Ramos (cell line): ENCODE results near the gene KRTAP20-3.

Experiments
- in situ Hi-C: fragments of 300-500 bp; cut with MboI; formaldehyde crosslinking; loops from one replicate; pipeline ENCODE4 v1.14.3; 2022; ENCODE audit warnings: low sequenced_read_pairs; ENCODE audit not compliant: unreplicated experiment

KRTAP20-3 gene

GRCh38 chr21:30642564-30642963 is at the start of gene KRTAP20-3:
Gene KRTAP20-3 (plus strand): TSS chr21:30642864.
- in situ Hi-C loops = no loop called here

GRCh38 chr21:30598802-30599201 is 43.9 kb upstream of the KRTAP20-3 start, which contains the start of gene KRTAP6-2:
Gene KRTAP6-2 (minus strand): TSS chr21:30598902. CDS start chr21:30598874, 28 bp downstream.
- in situ Hi-C loops = no loop called here

- in situ Hi-C loops = no loop called here
These were observed 41.9 kb upstream of the KRTAP20-3 start, which contains the start of gene KRTAP22-1 for GRCh38 chr21:30600787-30601186. Gene KRTAP22-1 (plus strand): TSS chr21:30601087.

- in situ Hi-C loops = no loop called here
These were observed 36.7 kb upstream of the KRTAP20-3 start for GRCh38 chr21:30605968-30606367.

GRCh38 chr21:30612132-30612531 is 30.5 kb upstream of the KRTAP20-3 start:
- in situ Hi-C loops = no loop called here

GRCh38 chr21:30613836-30614235 is 28.8 kb upstream of the KRTAP20-3 start, which contains the start of gene KRTAP6-1:
Gene KRTAP6-1 (minus strand): TSS chr21:30613930. CDS start chr21:30613904, 26 bp downstream.
- in situ Hi-C loops = no loop called here

GRCh38 chr21:30615199-30615598 is 27.5 kb upstream of the KRTAP20-3 start:
- in situ Hi-C loops = no loop called here

- in situ Hi-C loops = no loop called here
These were observed 26.5 kb upstream of the KRTAP20-3 start, which contains the start of gene KRTAP20-1 for GRCh38 chr21:30616125-30616524. Gene KRTAP20-1 (plus strand): TSS chr21:30616425. CDS start chr21:30616455, 30 bp downstream.

GRCh38 chr21:30620080-30620479 is 22.6 kb upstream of the KRTAP20-3 start:
- in situ Hi-C loops = no loop called here

- in situ Hi-C loops = no loop called here
These were observed 22.1 kb upstream of the KRTAP20-3 start, which contains the start of gene KRTAP20-4 for GRCh38 chr21:30620522-30620921. Gene KRTAP20-4 (plus strand): TSS chr21:30620627.

- in situ Hi-C loops = no loop called here
These were observed 19.3 kb upstream of the KRTAP20-3 start for GRCh38 chr21:30623362-30623761.

GRCh38 chr21:30625449-30626165 is 17.1 kb upstream of the KRTAP20-3 start:
- in situ Hi-C loops = no loop called here

GRCh38 chr21:30628109-30628508 is 14.6 kb upstream of the KRTAP20-3 start:
- in situ Hi-C loops = no loop called here

GRCh38 chr21:30629200-30629599 is 13.5 kb upstream of the KRTAP20-3 start:
- in situ Hi-C loops = no loop called here

GRCh38 chr21:30634906-30635305 is 7.8 kb upstream of the KRTAP20-3 start, which contains the start of gene KRTAP20-2:
Gene KRTAP20-2 (plus strand): TSS chr21:30635206. CDS start chr21:30635264, 58 bp downstream.
- in situ Hi-C loops = no loop called here

- in situ Hi-C loops = no loop called here
These were observed 4.0 kb upstream of the KRTAP20-3 start for GRCh38 chr21:30638686-30639085.

- in situ Hi-C loops = no loop called here
These were observed 4.3 kb downstream of the KRTAP20-3 start for GRCh38 chr21:30646904-30647414.

GRCh38 chr21:30652891-30653290 is 10.2 kb downstream of the KRTAP20-3 start:
- in situ Hi-C loops = no loop called here

- in situ Hi-C loops = no loop called here
These were observed 26.1 kb downstream of the KRTAP20-3 start for GRCh38 chr21:30668776-30669175.

- in situ Hi-C loops = no loop called here
These were observed 30.5 kb downstream of the KRTAP20-3 start for GRCh38 chr21:30672985-30673650.

- in situ Hi-C loops = no loop called here
These were observed 31.6 kb downstream of the KRTAP20-3 start for GRCh38 chr21:30674312-30674711.
